ENCODE data around the gene TRIM56.

DNA sequence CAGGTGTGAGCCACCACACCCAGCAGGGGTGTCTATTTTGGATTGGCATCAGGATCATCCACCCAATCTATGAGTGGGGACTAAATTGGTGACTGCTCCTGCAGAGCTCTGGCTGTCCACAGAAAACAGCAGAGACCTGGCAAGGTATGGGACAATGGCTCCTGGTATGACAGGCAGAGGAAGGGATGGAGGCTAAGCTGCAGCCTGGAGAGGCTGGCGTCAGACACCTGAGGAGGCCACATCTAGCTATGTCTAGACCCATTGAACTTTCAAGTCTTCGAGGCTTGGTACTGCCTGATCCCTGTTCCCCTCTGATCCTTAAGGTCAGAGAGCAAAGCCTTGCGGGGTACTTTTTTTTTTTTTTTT lies 38.4 kb downstream of the TRIM56 start:
- TF ChIP-seq, protein P1, sequence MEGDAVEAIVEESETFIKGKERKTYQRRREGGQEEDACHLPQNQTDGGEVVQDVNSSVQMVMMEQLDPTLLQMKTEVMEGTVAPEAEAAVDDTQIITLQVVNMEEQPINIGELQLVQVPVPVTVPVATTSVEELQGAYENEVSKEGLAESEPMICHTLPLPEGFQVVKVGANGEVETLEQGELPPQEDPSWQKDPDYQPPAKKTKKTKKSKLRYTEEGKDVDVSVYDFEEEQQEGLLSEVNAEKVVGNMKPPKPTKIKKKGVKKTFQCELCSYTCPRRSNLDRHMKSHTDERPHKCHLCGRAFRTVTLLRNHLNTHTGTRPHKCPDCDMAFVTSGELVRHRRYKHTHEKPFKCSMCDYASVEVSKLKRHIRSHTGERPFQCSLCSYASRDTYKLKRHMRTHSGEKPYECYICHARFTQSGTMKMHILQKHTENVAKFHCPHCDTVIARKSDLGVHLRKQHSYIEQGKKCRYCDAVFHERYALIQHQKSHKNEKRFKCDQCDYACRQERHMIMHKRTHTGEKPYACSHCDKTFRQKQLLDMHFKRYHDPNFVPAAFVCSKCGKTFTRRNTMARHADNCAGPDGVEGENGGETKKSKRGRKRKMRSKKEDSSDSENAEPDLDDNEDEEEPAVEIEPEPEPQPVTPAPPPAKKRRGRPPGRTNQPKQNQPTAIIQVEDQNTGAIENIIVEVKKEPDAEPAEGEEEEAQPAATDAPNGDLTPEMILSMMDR (IDR thresholded peaks at IDR 0.05; ENCODE audit: insufficient read depth, low read length, poor library complexity, severe bottlenecking): no peak
- no peak for TF ChIP-seq EZH2phosphoT487 (conservative IDR thresholded peaks at IDR 0.05; ENCODE audit: low read length)

Measured in SU-DHL-6 (cell line).